Measurements from ENCODE around the gene DLK1.

DLK1 gene

DNA sequence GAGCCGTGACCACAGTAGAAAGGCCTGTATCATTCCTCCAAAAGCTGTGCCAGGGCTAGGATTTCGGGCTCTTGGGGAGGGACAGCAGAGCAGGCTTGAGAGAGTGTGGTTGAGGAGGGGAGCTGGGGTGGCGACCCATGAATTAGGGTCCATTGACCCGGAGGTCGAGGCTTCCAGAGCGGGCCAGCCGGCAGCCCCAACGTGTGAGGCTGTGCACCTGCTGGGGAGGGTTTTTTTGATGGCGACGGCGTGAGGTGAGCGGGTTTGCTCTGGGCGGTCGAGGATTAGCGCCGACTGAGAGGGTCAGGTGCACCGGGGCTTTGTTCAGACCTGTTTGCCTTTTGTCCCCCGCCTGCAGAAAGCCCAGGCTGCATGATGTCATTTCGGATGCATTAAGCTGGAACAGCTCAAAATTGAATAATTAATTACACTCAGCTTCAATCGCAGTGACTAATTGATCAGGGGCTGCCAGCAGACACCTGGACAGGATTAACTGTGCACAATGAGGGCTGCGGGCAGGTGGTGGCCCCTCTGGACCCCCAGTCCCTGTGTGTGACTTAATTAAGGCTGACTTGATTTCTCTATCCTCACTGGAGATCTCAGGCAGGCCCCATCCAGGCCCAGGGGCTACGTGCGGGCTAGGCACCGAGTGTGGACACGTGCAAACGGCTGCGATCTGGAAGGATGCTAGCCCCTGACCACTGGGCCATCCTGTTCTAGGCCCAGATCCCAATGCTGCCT lies 57.1 kb downstream of the DLK1 start:
- Mint-ChIP-seq H3K27ac (no peak overlapping the region), H3K4me3 (no peak overlapping the region), H3K36me3 (ENCODE audit: low read depth) (no peaks in the 10 kb centered on the region), H3K27me3 (no peaks in the 10 kb centered on the region), H3K4me1 (ENCODE audit: low read depth) (no peaks in the 10 kb centered on the region), H3K9me3 (no peaks in the 10 kb centered on the region)
- intact Hi-C loops (cut with micrococcal nuclease) = no loop called here

DNA sequence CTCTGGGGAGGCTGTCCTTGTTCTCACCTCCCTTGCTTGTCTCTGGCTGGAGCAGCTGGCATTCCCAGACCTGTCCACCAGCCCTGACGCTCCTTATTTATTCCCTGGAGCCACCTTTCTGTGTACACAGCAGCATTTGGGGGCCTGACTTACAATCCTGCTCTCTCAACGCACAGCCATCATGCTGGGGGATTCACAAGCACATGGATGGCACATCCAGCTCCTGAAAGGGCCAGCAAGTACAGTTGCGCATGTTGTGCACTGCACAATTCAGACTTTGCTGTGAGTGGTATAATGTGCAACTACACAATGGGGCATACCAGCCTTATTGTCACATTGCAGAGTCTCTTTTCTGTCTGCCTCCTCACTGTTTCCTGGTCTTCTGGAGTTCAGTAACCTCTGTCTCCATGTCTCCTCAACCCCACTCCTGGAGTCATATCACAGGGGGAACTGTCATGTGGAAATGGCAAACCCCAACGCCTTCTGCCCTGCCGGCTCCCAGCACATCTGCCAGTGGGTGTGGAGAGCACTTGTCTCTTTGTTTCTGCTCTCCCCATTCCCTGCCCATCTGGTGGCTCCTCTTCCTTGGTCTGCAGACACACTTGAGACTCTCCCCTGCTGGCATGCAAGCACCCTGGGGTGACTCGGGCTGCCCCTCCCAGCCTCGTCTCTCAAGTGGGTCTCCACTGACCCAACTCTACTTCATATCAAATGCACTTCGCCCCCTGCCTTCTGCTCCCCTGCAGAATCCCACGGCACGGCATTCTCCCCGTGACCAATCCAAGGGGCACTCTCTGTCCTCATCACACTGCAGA lies 58.0 kb downstream of the DLK1 start:
- H3K27ac Mint-ChIP-seq = no peak overlapping the region
- no peaks in the 10 kb centered on the region for H3K4me1 Mint-ChIP-seq (ENCODE audit: low read depth)
- no peaks in the 10 kb centered on the region for H3K9me3 Mint-ChIP-seq
- no peak overlapping the region for H3K4me3 Mint-ChIP-seq
- intact Hi-C loops (cut with micrococcal nuclease) = no loop called here
- no peaks in the 10 kb centered on the region for H3K36me3 Mint-ChIP-seq (ENCODE audit: low read depth)
- no peaks in the 10 kb centered on the region for H3K27me3 Mint-ChIP-seq

DNA sequence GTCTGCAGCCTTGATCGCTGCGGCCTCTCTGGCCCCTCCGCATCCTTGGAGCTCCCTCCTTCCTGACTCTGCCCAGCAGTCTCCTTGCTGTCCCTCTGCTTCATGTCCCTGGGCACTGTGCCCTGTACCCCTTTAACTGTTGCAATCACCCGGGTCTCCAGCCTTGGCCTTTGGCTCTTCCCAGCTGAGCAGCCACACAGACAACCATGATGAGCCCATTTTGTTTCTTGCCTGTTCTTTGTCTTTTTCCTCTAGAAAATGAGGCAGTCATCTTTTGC lies 58.6 kb downstream of the DLK1 start:
- Mint-ChIP-seq H3K27ac (no peak overlapping the region), H3K4me3 (no peak overlapping the region), H3K9me3 (no peaks in the 10 kb centered on the region), H3K36me3 (ENCODE audit: low read depth) (no peaks in the 10 kb centered on the region), H3K27me3 (no peaks in the 10 kb centered on the region), H3K4me1 (ENCODE audit: low read depth) (no peaks in the 10 kb centered on the region)
- intact Hi-C loops (cut with micrococcal nuclease) = no loop called here

DNA sequence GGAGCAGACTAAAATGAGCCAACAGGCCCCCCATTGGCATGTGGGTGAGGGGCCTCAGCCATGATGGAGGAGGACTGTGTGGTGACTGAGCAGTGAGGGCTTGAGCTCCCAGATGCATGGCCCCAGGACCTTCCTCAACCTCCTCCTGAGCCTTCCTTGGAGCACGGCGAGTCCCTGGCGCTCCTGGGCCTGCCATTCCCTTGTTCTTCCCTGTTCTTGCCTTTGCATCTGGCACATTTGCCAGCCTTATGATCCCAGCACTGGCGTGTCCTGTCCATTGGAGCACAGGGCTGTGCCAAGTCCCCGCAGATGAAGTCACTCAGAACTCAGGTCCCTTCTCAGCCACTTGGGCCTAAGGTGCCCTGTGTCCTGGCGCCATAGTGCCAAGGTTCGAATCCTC lies 58.9 kb downstream of the DLK1 start:
- Mint-ChIP-seq H3K27ac (no peak overlapping the region), H3K9me3 (no peaks in the 10 kb centered on the region), H3K4me3 (no peak overlapping the region), H3K36me3 (ENCODE audit: low read depth) (no peaks in the 10 kb centered on the region), H3K27me3 (no peaks in the 10 kb centered on the region), H3K4me1 (ENCODE audit: low read depth) (no peaks in the 10 kb centered on the region)
- intact Hi-C loops (cut with micrococcal nuclease) = no loop called here

DNA sequence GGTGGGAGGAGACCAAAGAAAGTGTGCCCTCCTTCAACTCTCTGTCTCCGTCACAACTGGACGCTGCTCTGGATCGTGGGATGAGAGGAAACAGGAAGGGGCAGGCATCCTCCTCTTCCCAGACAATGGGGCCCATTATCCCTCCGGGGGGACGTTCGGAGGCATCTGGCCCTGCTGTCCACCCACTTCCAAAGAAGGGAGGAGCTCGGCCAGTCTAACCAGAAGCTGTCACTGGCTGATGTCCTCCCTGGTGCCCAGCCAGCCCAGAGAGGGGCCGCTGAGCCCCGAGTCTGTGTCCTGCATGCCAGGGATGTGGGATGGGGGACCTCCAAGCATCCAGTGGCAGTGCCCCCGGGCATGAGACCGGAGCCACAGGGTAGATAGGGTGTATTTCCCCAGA lies 59.4 kb downstream of the DLK1 start:
- Mint-ChIP-seq H3K4me3 (no peak overlapping the region), H3K27ac (no peak overlapping the region), H3K9me3 (no peaks in the 10 kb centered on the region), H3K27me3 (no peaks in the 10 kb centered on the region), H3K4me1 (ENCODE audit: low read depth) (no peaks in the 10 kb centered on the region), H3K36me3 (ENCODE audit: low read depth) (no peaks in the 10 kb centered on the region)
- intact Hi-C loops (cut with micrococcal nuclease) = no loop called here

DNA sequence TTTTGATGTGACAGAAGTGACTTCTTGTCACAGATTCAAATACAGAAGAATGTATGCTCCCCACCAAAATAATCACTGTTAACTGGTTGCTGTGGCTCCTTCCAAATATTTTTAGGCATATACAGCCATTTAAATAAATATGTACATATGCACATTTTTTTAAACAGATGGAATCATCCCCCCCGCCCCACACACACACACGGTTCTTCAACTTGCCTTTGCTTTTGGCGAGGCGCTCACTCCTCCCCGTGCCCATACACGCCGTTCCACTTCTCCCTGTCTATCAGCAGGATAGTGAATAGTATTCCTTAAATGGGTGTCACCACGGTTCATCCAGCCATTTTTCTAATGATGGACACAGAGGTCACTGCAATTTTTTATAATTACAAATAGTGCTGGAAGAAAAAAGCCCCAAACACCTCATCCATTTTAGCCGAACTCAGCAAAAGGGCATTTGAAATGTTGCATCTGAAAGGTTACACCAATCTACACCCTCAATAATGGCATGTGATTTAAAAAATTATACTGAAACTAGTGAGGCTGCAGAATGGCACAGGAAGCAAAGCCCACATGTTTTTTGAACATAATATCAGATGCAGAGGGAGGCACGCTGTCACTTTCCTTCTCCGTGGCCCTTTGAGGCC lies 60.0 kb downstream of the DLK1 start:
- intact Hi-C loops (cut with micrococcal nuclease) = no loop called here
- H3K27me3 Mint-ChIP-seq = no peaks in the 10 kb centered on the region
- no peaks in the 10 kb centered on the region for H3K4me1 Mint-ChIP-seq (ENCODE audit: low read depth)
- no peak overlapping the region for H3K4me3 Mint-ChIP-seq
- no peak overlapping the region for H3K27ac Mint-ChIP-seq
- no peaks in the 10 kb centered on the region for H3K36me3 Mint-ChIP-seq (ENCODE audit: low read depth)
- no peaks in the 10 kb centered on the region for H3K9me3 Mint-ChIP-seq

DNA sequence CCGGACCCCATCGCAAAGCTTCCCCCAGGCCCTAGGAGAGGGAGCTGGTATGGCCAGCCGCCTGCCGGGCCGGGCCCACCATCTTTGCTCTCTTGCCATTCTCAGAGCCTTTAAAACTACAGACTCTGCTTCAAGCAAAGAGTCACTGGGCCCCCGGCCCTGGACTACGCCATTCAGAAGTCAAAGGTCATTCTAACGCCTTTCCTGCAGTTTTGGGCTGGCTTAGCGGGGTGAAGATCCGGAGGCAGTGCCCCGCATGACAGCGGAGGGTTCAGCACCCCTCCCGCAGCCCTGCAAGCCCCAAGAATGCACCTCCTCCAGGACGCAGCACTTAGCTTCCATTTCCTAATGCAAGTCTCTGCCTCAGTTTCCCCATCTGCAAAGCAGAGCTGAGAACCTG lies 61.0 kb downstream of the DLK1 start:
- H3K36me3 Mint-ChIP-seq (ENCODE audit: low read depth) = no peaks in the 10 kb centered on the region
- intact Hi-C loops (cut with micrococcal nuclease) = no loop called here

More for the DNA sequence above, 61.0 kb downstream of the DLK1 start:
- Mint-ChIP-seq H3K4me1 (ENCODE audit: low read depth) (no peaks in the 10 kb centered on the region), H3K9me3 (no peaks in the 10 kb centered on the region), H3K27ac (no peak overlapping the region), H3K4me3 (no peak overlapping the region), H3K27me3 (no peaks in the 10 kb centered on the region)

Data from dendritic cell treated with granulocyte-macrophage colony-stimulating factor and Interleukin-4, amounts not matched to agents 40 ng/mL and 50 ng/mL, for 4 days (primary cell).